BJ (cell line): ENCODE data around the gene COQ8A. TPM values are rescaled to one million over a fixed set of nuclear protein-coding genes. Genes with fewer than 3 reads are reported as not detected.

Source experiments
- CTCF ChIA-PET: fragments of 350-600 bp; formaldehyde crosslinking; extraction: SDS; loops from one replicate; lab custom pipeline; 2021; ENCODE audit warnings: antibody characterized with exemption, inconsistent platforms; lab: Yijun Ruan, JAX
- POLR2A ChIA-PET: fragments of 300-600 bp; sonication (Branson Sonifier 250); formaldehyde crosslinking; extraction: SDS; loops from one replicate; lab custom pipeline; 2021; ENCODE audit warnings: antibody characterized with exemption; lab: Charles Lee
- DNase-seq: peaks from one replicate; pipeline ENCODE4 v3.0.0-alpha.2; 2011; ENCODE audit warnings: low read depth
- H3K27me3 ChIP-seq: 2 replicates; pipeline ENCODE4 v1.6.0; 2011; ENCODE audit warnings: low read length; ENCODE audit not compliant: control insufficient read depth, insufficient read depth
- H3K36me3 ChIP-seq: 2 replicates; pipeline ENCODE4 v1.5.1; 2011; ENCODE audit warnings: low read length; ENCODE audit not compliant: control insufficient read depth, insufficient read depth
- H3K4me3 ChIP-seq: 2 replicates; pipeline ENCODE4 v1.5.1; 2011; ENCODE audit warnings: low read depth, mild to moderate bottlenecking, control low read depth, low read length
- CTCF ChIP-seq: IDR thresholded peaks from 2 replicates; pipeline ENCODE4 v1.5.1; 2011; ENCODE audit warnings: low read depth, mild to moderate bottlenecking, control low read depth, inconsistent platforms, low read length, moderate library complexity; ENCODE audit not compliant: insufficient read depth
- polyA plus RNA-seq: library from polyadenylated mRNA; depleted of rRNA; stranded (reverse); fragments of >200 nt; gene quantifications from 2 replicates; pipeline ENCODE4 v1.2.3, GENCODE V29; 2011; rRNA removed
- small RNA-seq: library from RNA; depleted of rRNA; stranded (forward); fragments of <200 nt; gene quantifications from one replicate; pipeline ENCODE3, GENCODE V24; 2012; ENCODE audit warnings: low replicate concordance, low read depth; ENCODE audit not compliant: insufficient read length

Gene COQ8A
- polyA plus RNA-seq, 1 experiment, result 6.8 TPM

- Histone ChIP-seq H3K36me3 (peaks cover 6% of the 10 kb centered on the region), H3K4me3 (no peak overlapping the region), H3K27me3 (no peaks in the 10 kb centered on the region)
- ChIA-PET CTCF (no interaction called here), POLR2A (no interaction called here)
- no peak for DNase-seq
- TF ChIP-seq CTCF, result no peak
These were observed 92.3 kb downstream of the COQ8A start for GRCh38 chr1:227032396-227032795.

GRCh38 chr1:227033880-227034279, 93.8 kb downstream of the COQ8A start:
- Histone ChIP-seq H3K36me3 (peaks cover 9% of the 10 kb centered on the region), H3K4me3 (no peak overlapping the region), H3K27me3 (no peaks in the 10 kb centered on the region)
- no peak for DNase-seq
- CTCF ChIA-PET, result interaction anchor here (1.1 kb wide), 1 partner anchor 24 kb away, joined by 3 read pairs; no protein-coding TSS in a partner anchor
- no peak for TF ChIP-seq CTCF
- POLR2A ChIA-PET, result no interaction called here

DNA sequence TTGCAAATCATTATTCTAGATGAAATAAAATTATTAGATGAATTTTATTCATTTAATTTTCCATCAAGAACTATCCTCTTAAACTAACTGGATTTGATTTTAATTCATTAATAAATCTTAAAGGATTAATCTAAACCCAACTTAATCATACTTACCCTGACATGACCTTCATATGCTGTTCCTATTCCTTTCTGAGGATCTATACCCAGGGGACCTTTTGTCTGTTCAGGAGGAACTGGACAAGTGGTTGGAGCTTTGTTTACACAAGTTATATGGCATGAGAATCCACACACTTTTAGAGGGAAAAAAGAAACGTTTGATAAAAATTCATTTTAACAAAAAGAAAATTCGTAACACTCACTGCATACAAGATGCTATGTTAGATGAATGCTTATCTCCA, 95.2 kb downstream of the COQ8A start:
- CTCF ChIA-PET, result no interaction called here
- no peaks in the 10 kb centered on the region for H3K27me3 ChIP-seq
- no peak for DNase-seq
- TF ChIP-seq CTCF, result no peak
- peaks cover 9% of the 10 kb centered on the region for H3K36me3 ChIP-seq
- POLR2A ChIA-PET, result no interaction called here
- no peak overlapping the region for H3K4me3 ChIP-seq

DNA sequence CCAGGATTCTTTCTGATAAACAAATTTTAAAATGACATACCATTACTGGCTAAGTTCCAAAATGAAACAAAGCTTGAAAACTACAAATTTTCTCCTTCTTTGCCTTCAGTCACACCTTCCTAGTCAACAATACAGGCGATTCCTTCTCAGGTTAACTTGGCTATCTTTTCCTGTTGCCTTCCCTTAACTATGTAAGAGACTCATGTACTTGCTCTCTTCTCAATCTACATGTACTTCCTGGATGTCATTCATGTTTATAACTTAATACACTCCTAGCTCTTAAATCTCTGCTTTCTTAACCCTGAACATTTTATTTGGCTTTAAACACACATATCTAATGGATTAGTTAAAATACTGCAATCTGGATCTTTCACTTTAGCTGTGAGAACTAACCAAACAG, 97.0 kb downstream of the COQ8A start:
- CTCF ChIA-PET, result interaction anchor here (1.1 kb wide), 1 partner anchor 17 kb away, joined by 4 read pairs; no protein-coding TSS in a partner anchor
- H3K36me3 ChIP-seq, result peaks cover 6% of the 10 kb centered on the region
- no peak for TF ChIP-seq CTCF
- DNase-seq, result no peak
- H3K27me3 ChIP-seq, result no peaks in the 10 kb centered on the region
- POLR2A ChIA-PET, result no interaction called here
- H3K4me3 ChIP-seq, result no peak overlapping the region

Small RNAs within 50 kb of the gene (small RNA-seq; reads per million reads assigned to genes)
- not detected for gene AL353689.1

Other genes with a start within 250 kb of the COQ8A start
- gene ITPKB, start 201.0 kb upstream of the COQ8A start, polyA plus RNA-seq, result 1.3 and 1.4 TPM in 2 replicates
- gene PSEN2, start 69.7 kb upstream of the COQ8A start, polyA plus RNA-seq, result 23.4 and 32.1 TPM in 2 replicates